Pancreas (tissue), 10 donors: ENCODE results near the gene ARHGAP8. TPM values are rescaled to one million over a fixed set of nuclear protein-coding genes. Genes with fewer than 3 reads are reported as not detected.

Experiments used
- ATAC-seq, 4 donors: fragments of 200-7000 bp; cut with Tn5 transposase; one replicate each; pipeline versions ENCODE4 v1.8.0 to v1.9.1; 2020; ENCODE audit warnings: mild to moderate bottlenecking in 4 of 4, moderate library complexity in 4 of 4
- DNase-seq, 6 donors: peaks; one replicate each; pipeline ENCODE4 v3.0.0-alpha.2; 2020
- FAIRE-seq: peaks from 2 replicates; lab custom pipeline; 2012; peaks lifted over from hg19 to GRCh38; lab: Jason Lieb, UNC
- H3K27ac ChIP-seq, 4 donors: fragments of 200-600 bp; sonication (generic); 1 replicate in 3 of 4; 2 replicates in 1 of 4; pipeline versions ENCODE4 v1.5.0 to v1.8.0; 2020
- H3K27me3 ChIP-seq, 4 donors: fragments of 200-600 bp; one replicate each; pipeline ENCODE4 v1.8.0; 2021
- H3K36me3 ChIP-seq, 3 donors: fragments of 200-600 bp; sonication (generic) in 1 of 3; one replicate each; pipeline versions ENCODE4 v1.5.0 to v1.8.0; 2020 to 2021
- H3K4me1 ChIP-seq, 3 donors: fragments of 200-600 bp; one replicate each; pipeline ENCODE4 v1.8.0; 2021
- H3K4me3 ChIP-seq, 4 donors: fragments of 200-600 bp; sonication (generic) in 2 of 4; one replicate each; pipeline versions ENCODE4 v1.5.0 to v1.8.0; 2020 to 2021
- H3K9me3 ChIP-seq, 4 donors: fragments of 200-600 bp; one replicate each; pipeline ENCODE4 v1.8.0; 2021
- WGBS, 2 donors: extraction: QIAGEN DNeasy Blood & Tissue Kit; methylation state at CpG; one replicate each; pipeline ENCODE4 v1.1.7; 2013; 5-methylcytosine and 5-hydroxymethylcytosine counted together
- intact Hi-C, 3 donors: fragments of 100-400 bp; cut with DNase I; formaldehyde crosslinking; loops; one replicate each; pipeline versions ENCODE4 v1.11.1 to v1.14.2; 2022
- polyA plus RNA-seq, 2 donors: library from polyadenylated mRNA; stranded (reverse); fragments of 200-250 nt; gene quantifications; one replicate each; pipeline ENCODE4 v1.2.3, GENCODE V29; 2013
- total RNA-seq, 6 donors: library from RNA; stranded (reverse); fragmentation: NEBNext Ultra II Directional in 4 of 6; extraction: Animal tissue kit (Norgen Biotek cat#: 25700) in 4 of 6; gene quantifications; one replicate each; pipeline versions ENCODE4 v1.2.1 to v1.2.4, GENCODE V29; 2021 to 2023
- TF ChIP-seq, protein P1 (sequence below), 4 donors: fragments of 200-600 bp; sonication (generic) in 3 of 4; IDR thresholded peaks; one replicate each; pipeline versions ENCODE4 v1.5.0 to v1.8.0; 2021; ENCODE audit warnings: antibody characterized with exemption in 4 of 4
- donor health status: healthy with polysubstance abuse.
- donor health status: DM: no; HTN: no; CAD: no; lungs with moderate emphysema.
- donor health status: DM: no; HTN: no; CAD: no.
- donor health status: control.
- donor health status: control.
- donor health status: Bipolar disorder and iron deficiency.
- donor health status: DM: yes; HTN: yes; CAD: no.
- donor health status: DM: no; HTN: no; CAD: no.
- donor health status: DM: no; HTN: no; CAD: no.
- donor health status: DM: yes; HTN: yes; CAD: no.

ARHGAP8 gene
- total and polyA plus RNA-seq, 8 donors, result 8.6 to 59.2 (median 15.1) TPM

GRCh38 chr22:44711241-44711560 lies 41.2 kb upstream of the ARHGAP8 start:
- DNase-seq, result no peak
- H3K4me1 ChIP-seq, result no peaks in the 10 kb centered on the region
- no peak for FAIRE-seq
- TF ChIP-seq, protein P1, sequence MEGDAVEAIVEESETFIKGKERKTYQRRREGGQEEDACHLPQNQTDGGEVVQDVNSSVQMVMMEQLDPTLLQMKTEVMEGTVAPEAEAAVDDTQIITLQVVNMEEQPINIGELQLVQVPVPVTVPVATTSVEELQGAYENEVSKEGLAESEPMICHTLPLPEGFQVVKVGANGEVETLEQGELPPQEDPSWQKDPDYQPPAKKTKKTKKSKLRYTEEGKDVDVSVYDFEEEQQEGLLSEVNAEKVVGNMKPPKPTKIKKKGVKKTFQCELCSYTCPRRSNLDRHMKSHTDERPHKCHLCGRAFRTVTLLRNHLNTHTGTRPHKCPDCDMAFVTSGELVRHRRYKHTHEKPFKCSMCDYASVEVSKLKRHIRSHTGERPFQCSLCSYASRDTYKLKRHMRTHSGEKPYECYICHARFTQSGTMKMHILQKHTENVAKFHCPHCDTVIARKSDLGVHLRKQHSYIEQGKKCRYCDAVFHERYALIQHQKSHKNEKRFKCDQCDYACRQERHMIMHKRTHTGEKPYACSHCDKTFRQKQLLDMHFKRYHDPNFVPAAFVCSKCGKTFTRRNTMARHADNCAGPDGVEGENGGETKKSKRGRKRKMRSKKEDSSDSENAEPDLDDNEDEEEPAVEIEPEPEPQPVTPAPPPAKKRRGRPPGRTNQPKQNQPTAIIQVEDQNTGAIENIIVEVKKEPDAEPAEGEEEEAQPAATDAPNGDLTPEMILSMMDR (IDR thresholded peaks at IDR 0.05), result no peak
- H3K36me3 ChIP-seq, result no peaks in the 10 kb centered on the region
- no peak overlapping the region for H3K27ac ChIP-seq
- intact Hi-C loops, result no loop called here
- no peak for ATAC-seq
- no peaks in the 10 kb centered on the region for H3K9me3 ChIP-seq
- H3K4me3 ChIP-seq, result no peak overlapping the region
- WGBS, 2 donors, result 83 to 84% methylated on average over 4 of the region's 4 CpGs
- H3K27me3 ChIP-seq, result no peaks in the 10 kb centered on the region

GRCh38 chr22:44711690-44712555 lies 40.5 kb upstream of the ARHGAP8 start:
- Histone ChIP-seq H3K9me3 (no peaks in the 10 kb centered on the region), H3K27me3 (no peaks in the 10 kb centered on the region), H3K4me1 (no peaks in the 10 kb centered on the region), H3K27ac (no peak overlapping the region), H3K4me3 (no peak overlapping the region), H3K36me3 (no peaks in the 10 kb centered on the region)
- intact Hi-C loops, result no loop called here
- ATAC-seq (peak in 2 of 4 donors; percentile 21 to 24), FAIRE-seq (no peak), DNase-seq (peak in 1 of 6 donors; percentile 67)
- WGBS, 2 donors, result 89 to 93% methylated on average over 23 of the region's 23 CpGs
- TF ChIP-seq, protein P1 (IDR thresholded peaks at IDR 0.05), result no peak

- H3K4me1 ChIP-seq, result no peaks in the 10 kb centered on the region
- TF ChIP-seq, protein P1 (IDR thresholded peaks at IDR 0.05), result no peak
- no peak for FAIRE-seq
- H3K4me3 ChIP-seq, result no peak overlapping the region
- no peak for ATAC-seq
- intact Hi-C loops, result no loop called here
- 94% methylated on average over 8 of the region's 8 CpGs for WGBS, 2 donors
- H3K27me3 ChIP-seq, result no peaks in the 10 kb centered on the region
- H3K36me3 ChIP-seq, result no peaks in the 10 kb centered on the region
- no peaks in the 10 kb centered on the region for H3K9me3 ChIP-seq
- no peak overlapping the region for H3K27ac ChIP-seq
- DNase-seq, result peak in 1 of 6 donors; percentile 55
Measured at GRCh38 chr22:44712962-44713361, 39.4 kb upstream of the ARHGAP8 start.

- intact Hi-C loops, result no loop called here
- 81 to 84% methylated on average over 18 of the region's 18 CpGs for WGBS, 2 donors
- no peak overlapping the region for H3K27ac ChIP-seq
Measured at GRCh38 chr22:44714703-44715350, 37.5 kb upstream of the ARHGAP8 start.

More at GRCh38 chr22:44714703-44715350, 37.5 kb upstream of the ARHGAP8 start:
- FAIRE-seq (no peak), ATAC-seq (no peak), DNase-seq (peak in 1 of 6 donors; percentile 48)
- no peaks in the 10 kb centered on the region for H3K4me1 ChIP-seq
- no peaks in the 10 kb centered on the region for H3K36me3 ChIP-seq
- H3K9me3 ChIP-seq, result no peaks in the 10 kb centered on the region
- no peaks in the 10 kb centered on the region for H3K27me3 ChIP-seq
- H3K4me3 ChIP-seq, result no peak overlapping the region
- TF ChIP-seq, protein P1 (IDR thresholded peaks at IDR 0.05), result no peak
